NCI-H2107 treated with DMSO at 0.1 percent for 48 hours (cell line): ENCODE measurements around the gene AGR2.
A peak's percentile ranks its signal among the peaks of the same experiment; 100 is the strongest.

Experiments
- DNase-seq: peaks from one replicate; lab custom pipeline; 2025; ENCODE audit not compliant: unreplicated experiment; lab: John Stamatoyannopoulos, UW

AGR2 gene

GRCh38 chr7:16813232-16813616 lies 8.4 kb upstream of the AGR2 start:
- DNase-seq = no peak

GRCh38 chr7:16812542-16813231 lies 7.9 kb upstream of the AGR2 start:
- no peak for DNase-seq

GRCh38 chr7:16811551-16811950 lies 6.8 kb upstream of the AGR2 start:
- DNase-seq = no peak

- no peak for DNase-seq
Observed at GRCh38 chr7:16810573-16810972, 5.8 kb upstream of the AGR2 start.

GRCh38 chr7:16810112-16810511 lies 5.3 kb upstream of the AGR2 start:
- no peak for DNase-seq

GRCh38 chr7:16805441-16805840 lies 642 bp upstream of the AGR2 start:
- no peak for DNase-seq

- DNase-seq = no peak
Observed at GRCh38 chr7:16803881-16804673, 722 bp downstream of the AGR2 start.

- no peak for DNase-seq
Observed at GRCh38 chr7:16803125-16803524, 1.7 kb downstream of the AGR2 start.

GRCh38 chr7:16801579-16801978 lies 3.2 kb downstream of the AGR2 start:
- no peak for DNase-seq

- peak; percentile 63 for DNase-seq
Observed at GRCh38 chr7:16801111-16801542, 3.7 kb downstream of the AGR2 start.

- peak; percentile 71 for DNase-seq
Observed at GRCh38 chr7:16795624-16796023, 9.2 kb downstream of the AGR2 start.

- DNase-seq = no peak
Observed at GRCh38 chr7:16794986-16795385, 9.8 kb downstream of the AGR2 start.

GRCh38 chr7:16791905-16792698 lies 12.7 kb downstream of the AGR2 start:
- DNase-seq = no peak

GRCh38 chr7:16791071-16791470 lies 13.7 kb downstream of the AGR2 start:
- no peak for DNase-seq

- no peak for DNase-seq
Observed at GRCh38 chr7:16787127-16787526, 17.7 kb downstream of the AGR2 start.

GRCh38 chr7:16786257-16786656 lies 18.5 kb downstream of the AGR2 start:
- DNase-seq = no peak

GRCh38 chr7:16785846-16786245 lies 19.0 kb downstream of the AGR2 start:
- no peak for DNase-seq

- DNase-seq = no peak
Observed at GRCh38 chr7:16785321-16785720, 19.5 kb downstream of the AGR2 start.

GRCh38 chr7:16780596-16780995 lies 24.2 kb downstream of the AGR2 start:
- no peak for DNase-seq

- DNase-seq = no peak
Observed at GRCh38 chr7:16779051-16779450, 25.7 kb downstream of the AGR2 start.

GRCh38 chr7:16778476-16778875 lies 26.3 kb downstream of the AGR2 start:
- no peak for DNase-seq

GRCh38 chr7:16776053-16776452 lies 28.7 kb downstream of the AGR2 start:
- DNase-seq = no peak
